Measurements from ENCODE around the gene PRPF40A. TPM values are rescaled to one million over a fixed set of nuclear protein-coding genes. Genes with fewer than 3 reads are reported as not detected.

Gene PRPF40A
- total and polyA plus RNA-seq, 2 of the 8 experiments (the other 6 are each of a cell fraction or from before 2014, with no cell fraction given): 85.5 to 176 TPM

DNA sequence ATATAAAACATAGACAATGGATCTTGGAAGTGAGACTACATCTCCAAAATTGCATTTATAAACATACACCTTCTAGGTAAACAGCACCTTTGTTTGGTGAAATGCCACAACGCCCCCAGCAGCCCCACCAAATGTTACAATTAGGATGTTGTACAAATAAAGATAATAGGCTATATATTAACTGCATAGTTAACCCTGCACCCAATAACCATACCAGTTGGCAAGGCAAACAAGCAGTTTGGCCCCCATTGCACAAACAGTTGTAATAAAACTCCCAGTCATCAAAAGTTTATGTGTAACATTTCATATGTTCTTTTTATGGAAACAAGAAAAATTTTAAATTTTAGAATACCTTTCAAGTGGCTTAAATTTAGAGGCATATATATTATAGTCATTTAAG is 67.3 kb downstream of the PRPF40A start:
- H4K8ac ChIP-seq (ENCODE audit: extremely low read depth, insufficient read depth, low read length): no peak overlapping the region
- H3K79me2 ChIP-seq (ENCODE audit: control insufficient read depth in 1 of 2, insufficient read depth in 2 of 2, low read length in 2 of 2): no peaks in the 10 kb centered on the region
- no peak overlapping the region for H4K91ac ChIP-seq (replicated peaks; ENCODE audit: insufficient read length, low read length)
- no peak overlapping the region for H2AK5ac ChIP-seq (ENCODE audit: low read depth, low read length)
- POLR2A ChIA-PET (ENCODE audit: partially characterized antibody): no interaction called here
- no peak overlapping the region for H3K14ac ChIP-seq (ENCODE audit: insufficient read length)
- no peak overlapping the region for H4K5ac ChIP-seq (ENCODE audit: insufficient read length, low read depth, low read length)
- H3K27me3 ChIP-seq (replicated peaks in 1 of 4; ENCODE audit: control insufficient read depth in 3 of 4, extremely low read depth in 1 of 4, insufficient read depth in 3 of 4, low read length in 3 of 4): no peaks in the 10 kb centered on the region
- peaks cover 0 to 48% (median 4%) of the 10 kb centered on the region in 4 experiments; a peak in 5 of 8 replicates for H3K36me3 ChIP-seq (ENCODE audit: control insufficient read depth in 2 of 4, insufficient read depth in 4 of 4, low read length in 3 of 4)
- no peak overlapping the region for H3K18ac ChIP-seq (ENCODE audit: extremely low read depth, low read length)
- H4K20me1 ChIP-seq (replicated peaks in 1 of 2; ENCODE audit: control insufficient read depth in 1 of 2, insufficient read depth in 2 of 2, low read length in 2 of 2): peaks cover 0 to 3% of the 10 kb centered on the region in 2 experiments
- H3K9me3 ChIP-seq (ENCODE audit: insufficient read depth in 2 of 2, low read depth in 1 of 2, low read length in 1 of 2): no peaks in the 10 kb centered on the region
- H2BK20ac ChIP-seq (ENCODE audit: low read length): no peak overlapping the region
- CTCF ChIA-PET (ENCODE audit: partially characterized antibody): interaction anchor here (6.8 kb wide), 1 partner anchor 15 kb away, joined by 44 read pairs; no protein-coding TSS in a partner anchor
- peaks cover 0 to 4% (median 1%) of the 10 kb centered on the region in 4 experiments; a peak in 1 of 7 replicates for H3K4me1 ChIP-seq (replicated peaks in 1 of 4; ENCODE audit: control insufficient read depth in 3 of 4, insufficient read depth in 4 of 4, low read length in 3 of 4)
- FAIRE-seq: no peak
- no peak overlapping the region for H2BK120ac ChIP-seq (replicated peaks; ENCODE audit: low read depth, low read length)
- H3K23ac ChIP-seq (ENCODE audit: insufficient read length): no peak overlapping the region
- no peak overlapping the region for H3K4me2 ChIP-seq (ENCODE audit: insufficient read depth in 1 of 2, low read depth in 2 of 2, low read length in 2 of 2)
- no peak overlapping the region for H2AFZ ChIP-seq (ENCODE audit: low read length)
- TF ChIP-seq HDAC6 (IDR thresholded peaks at IDR 0.05; ENCODE audit: low read depth, low read length): no peak
- H3K27ac ChIP-seq (ENCODE audit: low read depth, low read length): no peak overlapping the region
- no peak overlapping the region for H2BK15ac ChIP-seq (ENCODE audit: low read length)
- H3K23me2 ChIP-seq (ENCODE audit: low read depth, low read length): no peaks in the 10 kb centered on the region
- WGBS, 2 experiments (ENCODE audit: extremely low coverage in 1 of 2, insufficient coverage in 1 of 2, insufficient read length in 1 of 2, insufficient replicate concordance in 2 of 2, low coverage in 1 of 2, low lambda C conversion rate in 2 of 2, missing lambda C conversion rate in 1 of 2): 100% methylated on average over 1 of the region's 1 CpG; no CpG with 5 or more reads in 1 of the 2 experiments
- no peak overlapping the region for H3K56ac ChIP-seq (replicated peaks; ENCODE audit: insufficient read length, low read depth, low read length)
- H3K79me1 ChIP-seq (ENCODE audit: low read depth, low read length): no peaks in the 10 kb centered on the region
- H3K4ac ChIP-seq (replicated peaks; ENCODE audit: insufficient read length, low read depth, low read length): no peak overlapping the region
- no peak overlapping the region for H3K4me3 ChIP-seq (ENCODE audit: extremely low read depth in 1 of 4, insufficient read depth in 2 of 4, low read depth in 3 of 4, low read length in 4 of 4)
- no peak overlapping the region for H2BK12ac ChIP-seq (ENCODE audit: low read depth, low read length)
- no peak for DNase-seq (ENCODE audit: low read depth in 1 of 2, low spot score in 2 of 2)
- no peak overlapping the region for H2BK5ac ChIP-seq (ENCODE audit: low read depth, low read length)
- H3K9ac ChIP-seq (replicated peaks in 1 of 4; ENCODE audit: extremely low read depth in 1 of 4, low read depth in 3 of 4, low read length in 3 of 4): no peak overlapping the region

Data from H1 (cell line).